Activated T-helper 1 cell treated with anti-CD3 and anti-CD28 coated beads, Interleukin-12 subunit alpha, Interleukin-12 subunit beta, Interleukin-2, Interleukin-4 antibody, amounts not matched to agents 30 ng/mL and 10 ng/mL and 1 ng/mL, durations not matched to agents 14 hours and 24 hours and 36 hours (primary cell): ENCODE measurements around the gene TAGLN3. TPM values are rescaled to one million over a fixed set of nuclear protein-coding genes. Genes with fewer than 3 reads are reported as not detected.

ENCODE experiments used
- DNase-seq: peaks from one replicate; pipeline ENCODE4 v3.0.0; 2021; ENCODE audit warnings: low spot score
- H3K27ac Mint-ChIP-seq: one replicate; pipeline ENCODE4 v1.8.0; 2021; ENCODE audit warnings: mild to moderate bottlenecking, mixed read lengths
- H3K27me3 Mint-ChIP-seq: one replicate; pipeline ENCODE4 v1.8.0; 2022; ENCODE audit warnings: mild to moderate bottlenecking, moderate library complexity, mixed read lengths; ENCODE audit not compliant: insufficient read depth
- H3K36me3 Mint-ChIP-seq: one replicate; pipeline ENCODE4 v1.8.0; 2021; ENCODE audit warnings: low read depth, mixed read lengths
- H3K4me1 Mint-ChIP-seq: one replicate; pipeline ENCODE4 v1.8.0; 2021; ENCODE audit warnings: low read depth, mixed read lengths
- H3K4me3 Mint-ChIP-seq: one replicate; pipeline ENCODE4 v1.8.0; 2021; ENCODE audit warnings: mild to moderate bottlenecking, moderate library complexity, mixed read lengths
- H3K9me3 Mint-ChIP-seq: one replicate; pipeline ENCODE4 v1.8.0; 2021; ENCODE audit warnings: mixed read lengths
- intact Hi-C: fragments of 100-400 bp; cut with micrococcal nuclease; formaldehyde crosslinking; loops from one replicate; pipeline ENCODE4 v1.15.1; 2024
- total RNA-seq: library from RNA; stranded (reverse); gene quantifications from 2 replicates; pipeline ENCODE4 v1.2.3, GENCODE V29; 2022

TAGLN3 gene
- total RNA-seq, 1 donor from 2014 or later = 0.78 TPM

DNA sequence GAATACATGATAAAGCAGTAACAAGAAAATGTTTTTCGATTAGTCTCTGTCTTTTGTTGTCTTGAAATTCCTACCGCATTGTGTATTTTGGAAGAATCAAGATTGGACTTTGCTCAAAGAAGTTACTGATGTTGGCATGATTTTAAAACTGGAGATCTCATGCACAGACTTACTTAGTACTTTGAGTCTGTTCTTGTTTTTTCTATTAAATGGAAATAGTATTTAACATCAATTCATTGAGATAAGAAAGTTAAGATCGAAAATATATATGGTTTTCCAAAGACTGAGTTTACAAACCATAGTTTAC is 17.3 kb upstream of the TAGLN3 start:
- H3K4me3 Mint-ChIP-seq = no peak overlapping the region
- peaks cover 73% of the 10 kb centered on the region for H3K4me1 Mint-ChIP-seq
- no peak overlapping the region for H3K27ac Mint-ChIP-seq
- H3K36me3 Mint-ChIP-seq = peaks cover 34% of the 10 kb centered on the region
- H3K9me3 Mint-ChIP-seq = no peaks in the 10 kb centered on the region
- peaks cover 6% of the 10 kb centered on the region for H3K27me3 Mint-ChIP-seq
- no peak for DNase-seq
- intact Hi-C loops = no loop called here

DNA sequence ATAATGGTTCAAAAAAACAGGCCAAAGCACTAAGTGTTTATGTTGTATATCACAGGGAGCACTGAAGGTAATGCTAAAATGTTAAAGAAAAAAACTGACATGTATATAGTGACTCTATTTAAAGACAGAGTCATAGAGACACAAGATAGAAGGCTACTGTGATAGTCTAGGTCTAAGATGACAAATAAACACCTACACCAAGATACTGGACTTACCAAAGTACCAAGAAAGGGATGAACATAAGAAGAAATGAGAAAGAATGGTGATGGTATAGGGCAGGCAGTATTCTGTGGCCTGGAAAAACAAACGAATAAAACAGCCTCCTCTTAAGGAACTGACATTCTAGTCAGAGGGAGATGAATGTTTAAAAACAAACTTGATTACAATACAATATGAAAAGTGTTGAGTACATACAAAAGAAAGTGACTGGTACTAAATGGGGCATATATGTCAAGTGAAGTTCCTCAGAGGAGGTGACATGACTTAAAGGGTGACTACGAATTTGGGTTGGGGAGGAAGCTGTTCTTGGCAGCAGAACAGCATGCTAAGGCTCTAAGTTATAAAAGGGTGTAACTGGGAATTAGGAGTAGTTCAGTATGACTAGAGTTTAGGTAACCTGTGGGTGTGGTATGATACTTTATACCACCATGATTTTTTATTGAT is 14.0 kb upstream of the TAGLN3 start:
- peaks cover 86% of the 10 kb centered on the region for H3K4me1 Mint-ChIP-seq
- intact Hi-C loops = no loop called here

GRCh38 chr3:111986800-111987199 is 11.9 kb upstream of the TAGLN3 start:
- intact Hi-C loops = no loop called here
- no peak overlapping the region for H3K4me3 Mint-ChIP-seq
- H3K9me3 Mint-ChIP-seq = no peaks in the 10 kb centered on the region
- peaks cover 65% of the 10 kb centered on the region for H3K4me1 Mint-ChIP-seq
- H3K36me3 Mint-ChIP-seq = peaks cover 53% of the 10 kb centered on the region
- H3K27me3 Mint-ChIP-seq = no peaks in the 10 kb centered on the region
- no peak overlapping the region for H3K27ac Mint-ChIP-seq
- no peak for DNase-seq

More for the DNA sequence above, 14.0 kb upstream of the TAGLN3 start:
- H3K36me3 Mint-ChIP-seq = peaks cover 52% of the 10 kb centered on the region
- DNase-seq = no peak
- no peaks in the 10 kb centered on the region for H3K9me3 Mint-ChIP-seq
- H3K27ac Mint-ChIP-seq = peak overlapping the region; percentile 53
- no peak overlapping the region for H3K4me3 Mint-ChIP-seq
- no peaks in the 10 kb centered on the region for H3K27me3 Mint-ChIP-seq

DNA sequence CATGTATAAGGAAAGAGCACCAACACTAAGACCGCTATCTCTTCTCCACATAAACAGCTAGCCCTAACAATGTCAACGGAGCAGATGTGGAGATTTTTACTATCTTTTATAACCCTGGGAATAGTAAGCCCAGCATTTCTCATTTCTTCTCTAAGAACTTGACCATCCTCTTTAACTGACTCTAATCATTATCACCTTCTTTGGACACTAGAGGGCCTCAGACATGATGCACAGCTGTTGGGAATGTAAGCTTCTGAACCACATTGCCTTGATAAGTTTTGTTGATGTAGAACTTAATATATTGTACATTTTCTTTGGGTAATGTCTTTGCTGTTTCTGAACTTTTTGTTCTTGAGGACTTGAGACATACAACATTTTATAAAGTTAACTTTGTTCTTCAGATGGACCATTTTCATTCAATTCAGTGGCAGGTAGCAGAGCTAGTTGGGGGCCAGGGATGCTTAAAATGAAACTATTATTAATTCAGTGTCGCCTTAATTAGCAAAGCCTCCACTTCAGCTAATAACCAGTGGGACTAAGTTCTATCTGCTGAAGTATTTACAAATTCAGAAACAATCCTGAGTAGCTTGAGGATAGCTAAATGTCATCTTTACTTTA is 9.6 kb upstream of the TAGLN3 start:
- H3K36me3 Mint-ChIP-seq = peaks cover 52% of the 10 kb centered on the region
- intact Hi-C loops = loop anchor here (1.0 kb wide), 6 partner anchors 9 to 417 kb away; partner anchors contain the start of genes ABHD10 and TAGLN3
- no peaks in the 10 kb centered on the region for H3K9me3 Mint-ChIP-seq
- peaks cover 44% of the 10 kb centered on the region for H3K4me1 Mint-ChIP-seq
- no peak for DNase-seq
- H3K27ac Mint-ChIP-seq = no peak overlapping the region
- no peak overlapping the region for H3K4me3 Mint-ChIP-seq
- H3K27me3 Mint-ChIP-seq = no peaks in the 10 kb centered on the region

DNA sequence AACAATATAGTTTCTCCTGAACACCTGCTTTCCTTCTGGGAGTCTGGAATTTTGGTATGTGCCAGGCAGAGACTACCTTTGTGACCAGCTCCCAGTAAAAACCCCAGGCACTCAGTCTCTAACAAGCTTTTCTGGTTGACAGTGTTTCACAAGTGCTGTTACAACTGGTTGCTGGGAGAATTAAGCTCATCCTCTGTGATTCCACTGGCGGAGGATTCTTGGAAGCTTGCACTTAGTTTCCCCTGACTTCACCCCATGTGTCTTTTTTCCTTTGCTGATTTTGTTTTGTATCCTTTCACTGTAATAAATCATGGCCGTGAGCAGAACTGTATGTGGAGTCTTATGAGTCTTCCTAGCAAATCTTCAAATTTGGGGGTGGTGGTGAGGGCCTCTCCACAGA is 5.7 kb upstream of the TAGLN3 start:
- Mint-ChIP-seq H3K9me3 (no peaks in the 10 kb centered on the region), H3K27ac (no peak overlapping the region)

GRCh38 chr3:111999484-112000324 is 982 bp downstream of the TAGLN3 start:
- intact Hi-C loops = no loop called here
- Mint-ChIP-seq H3K27me3 (no peaks in the 10 kb centered on the region), H3K9me3 (no peaks in the 10 kb centered on the region), H3K4me3 (peak overlapping the region; percentile 66), H3K4me1 (peaks cover 60% of the 10 kb centered on the region), H3K36me3 (peaks cover 5% of the 10 kb centered on the region), H3K27ac (no peak overlapping the region)
- no peak for DNase-seq

More for the DNA sequence above, 5.7 kb upstream of the TAGLN3 start:
- intact Hi-C loops = no loop called here
- H3K36me3 Mint-ChIP-seq = peaks cover 30% of the 10 kb centered on the region
- H3K27me3 Mint-ChIP-seq = no peaks in the 10 kb centered on the region
- H3K4me1 Mint-ChIP-seq = peaks cover 21% of the 10 kb centered on the region
- DNase-seq = no peak
- no peak overlapping the region for H3K4me3 Mint-ChIP-seq

- Mint-ChIP-seq H3K27ac (no peak overlapping the region), H3K4me1 (peaks cover 65% of the 10 kb centered on the region), H3K36me3 (peaks cover 4% of the 10 kb centered on the region), H3K4me3 (no peak overlapping the region), H3K27me3 (no peaks in the 10 kb centered on the region), H3K9me3 (no peaks in the 10 kb centered on the region)
- intact Hi-C loops = no loop called here
- no peak for DNase-seq
These were observed 1.6 kb downstream of the TAGLN3 start for GRCh38 chr3:112000367-112000771.

DNA sequence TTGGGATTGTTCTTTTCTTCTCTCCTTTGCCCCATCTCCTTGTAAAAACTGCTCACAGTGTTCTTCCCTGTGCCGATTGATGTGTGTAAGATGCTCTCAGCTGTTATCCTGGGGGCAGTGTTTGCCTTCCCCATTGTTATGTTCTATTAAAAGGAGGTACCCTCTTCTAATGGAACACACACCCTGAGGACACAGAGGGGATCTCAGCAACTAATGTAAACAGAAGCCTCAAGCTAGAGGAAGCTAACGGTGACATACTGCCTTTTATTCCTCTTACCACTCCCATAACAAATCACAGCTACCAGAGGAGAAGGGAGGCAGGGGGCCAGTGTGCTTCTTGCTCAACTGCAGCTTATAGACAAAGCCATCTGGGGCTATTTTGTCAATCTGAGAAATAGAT is 2.2 kb downstream of the TAGLN3 start:
- no peak overlapping the region for H3K4me3 Mint-ChIP-seq

DNA sequence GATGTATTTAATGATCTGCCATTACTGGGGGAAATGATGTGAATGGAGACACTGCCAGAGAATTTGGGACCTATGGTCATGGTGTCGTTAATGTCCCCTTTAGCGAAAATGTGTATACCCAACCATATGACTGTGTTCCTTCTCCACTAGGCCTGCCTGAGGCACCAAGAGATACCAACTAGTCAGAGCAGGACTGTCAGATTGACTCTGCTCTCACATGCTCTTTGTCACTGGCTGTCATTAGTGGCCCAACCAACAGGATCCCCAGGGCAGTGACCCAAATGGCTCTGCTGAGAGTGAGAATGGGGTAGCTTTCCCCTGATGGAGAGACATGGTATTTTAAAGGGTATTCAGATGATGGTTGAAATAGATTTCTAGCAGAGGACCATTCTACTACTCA is 2.8 kb downstream of the TAGLN3 start:
- Mint-ChIP-seq H3K27me3 (no peaks in the 10 kb centered on the region), H3K27ac (peak overlapping the region; percentile 35), H3K9me3 (no peaks in the 10 kb centered on the region), H3K4me3 (no peak overlapping the region), H3K4me1 (peaks cover 63% of the 10 kb centered on the region), H3K36me3 (peaks cover 3% of the 10 kb centered on the region)
- intact Hi-C loops = no loop called here
- no peak for DNase-seq

More for the DNA sequence above, 2.2 kb downstream of the TAGLN3 start:
- Mint-ChIP-seq H3K27me3 (no peaks in the 10 kb centered on the region), H3K27ac (no peak overlapping the region), H3K36me3 (peaks cover 3% of the 10 kb centered on the region), H3K4me1 (peaks cover 63% of the 10 kb centered on the region), H3K9me3 (no peaks in the 10 kb centered on the region)
- DNase-seq = no peak
- intact Hi-C loops = no loop called here

GRCh38 chr3:112002096-112002971 is 3.6 kb downstream of the TAGLN3 start:
- Mint-ChIP-seq H3K27me3 (no peaks in the 10 kb centered on the region), H3K9me3 (no peaks in the 10 kb centered on the region), H3K27ac (peak overlapping the region; percentile 89), H3K4me1 (peaks cover 60% of the 10 kb centered on the region), H3K36me3 (peaks cover 3% of the 10 kb centered on the region), H3K4me3 (peak overlapping the region; percentile 34)
- intact Hi-C loops = loop anchor here (1.0 kb wide), 4 partner anchors 11 to 37 kb away; partner anchors contain the start of gene ABHD10
- DNase-seq = no peak

DNA sequence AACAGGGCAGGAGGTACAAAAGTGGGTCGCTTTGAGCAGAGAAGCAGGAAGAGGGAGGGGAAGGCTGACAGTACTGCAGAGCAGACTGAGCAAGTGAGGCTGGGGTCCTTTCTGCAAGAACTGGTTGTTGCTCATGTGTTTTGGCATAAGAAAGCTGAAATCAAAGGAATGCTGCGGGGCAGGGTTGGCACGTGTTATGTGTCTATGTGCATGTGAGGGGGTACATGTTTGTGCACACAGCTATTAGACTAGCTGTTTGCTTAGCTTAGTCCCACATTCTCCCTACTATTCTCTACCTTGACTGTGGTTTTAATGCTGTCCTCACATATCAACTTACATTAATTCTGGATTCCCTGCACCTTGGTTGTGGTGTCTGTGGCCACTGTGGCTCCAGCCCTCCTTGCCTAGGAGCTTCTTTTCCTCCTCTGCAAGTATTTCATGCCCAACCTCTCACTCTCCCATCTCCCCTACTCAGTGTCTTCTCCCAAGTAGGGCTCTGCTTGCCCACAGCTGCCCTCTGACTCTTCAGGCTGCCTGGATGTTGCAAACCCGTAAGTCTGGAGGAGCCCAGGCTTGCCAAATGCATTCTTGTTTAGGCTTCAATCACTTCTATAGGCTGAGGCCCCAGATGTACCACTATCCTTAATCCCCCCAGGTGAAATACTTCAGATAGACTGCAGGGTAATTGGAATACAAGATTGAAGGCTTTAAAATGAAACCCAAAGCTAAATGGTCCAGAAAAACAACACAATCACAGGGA is 4.8 kb downstream of the TAGLN3 start:
- Mint-ChIP-seq H3K4me1 (peaks cover 57% of the 10 kb centered on the region), H3K27ac (peak overlapping the region; percentile 89), H3K4me3 (no peak overlapping the region), H3K9me3 (no peaks in the 10 kb centered on the region), H3K27me3 (no peaks in the 10 kb centered on the region), H3K36me3 (peaks cover 3% of the 10 kb centered on the region)
- DNase-seq = no peak
- intact Hi-C loops = no loop called here

DNA sequence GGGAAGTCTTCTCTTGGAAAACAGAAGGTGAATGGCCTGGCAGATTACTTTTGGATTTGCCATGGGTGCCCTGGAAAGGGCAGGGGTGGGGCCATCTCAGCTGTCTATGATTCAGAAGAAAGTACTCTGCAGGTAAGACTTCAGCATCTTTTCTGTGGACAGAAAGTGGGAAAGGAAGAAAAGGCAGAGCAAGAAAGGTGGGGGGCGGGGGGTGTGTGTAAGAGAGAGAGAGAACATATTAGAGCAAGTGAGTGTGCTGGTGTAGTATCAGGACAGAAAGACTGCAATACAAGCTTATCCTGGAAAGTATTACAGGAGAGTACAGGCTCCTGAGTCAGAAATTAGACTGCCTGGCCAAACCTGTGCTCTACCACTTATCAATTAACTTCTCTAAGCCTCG is 5.5 kb downstream of the TAGLN3 start:
- Mint-ChIP-seq H3K4me1 (peaks cover 57% of the 10 kb centered on the region), H3K36me3 (peaks cover 3% of the 10 kb centered on the region), H3K27me3 (no peaks in the 10 kb centered on the region), H3K9me3 (no peaks in the 10 kb centered on the region), H3K4me3 (no peak overlapping the region), H3K27ac (peak overlapping the region; percentile 69)
- intact Hi-C loops = no loop called here
- no peak for DNase-seq
